ENCODE data around the gene CEACAM7. TPM values are rescaled to one million over a fixed set of nuclear protein-coding genes. Genes with fewer than 3 reads are reported as not detected.
"Not testable (repeated sequence)": the region's sequence is repeated elsewhere in the genome, so short reads cannot be mapped to it uniquely, and the experiment has no call there.

Gene CEACAM7
- total RNA-seq, 1 donor from 2014 or later: not detected

GRCh38 chr19:41714598-41714997 is 26.5 kb upstream of the CEACAM7 start:
- H3K4me3 ChIP-seq (ENCODE audit: low read depth, low read length): no peak overlapping the region
- no peak for TF ChIP-seq CTCF (conservative IDR thresholded peaks at IDR 0.05; ENCODE audit: low read depth, low read length)
- DNase-seq (ENCODE audit: low read depth): no peak

- no peak for DNase-seq (ENCODE audit: low read depth)
- TF ChIP-seq CTCF (conservative IDR thresholded peaks at IDR 0.05; ENCODE audit: low read depth, low read length): no peak
Measured at GRCh38 chr19:41711376-41712261, 23.5 kb upstream of the CEACAM7 start.

GRCh38 chr19:41709951-41710645 is 22.0 kb upstream of the CEACAM7 start:
- no peak for DNase-seq (ENCODE audit: low read depth)
- TF ChIP-seq CTCF (conservative IDR thresholded peaks at IDR 0.05; ENCODE audit: low read depth, low read length): no peak
- H3K4me3 ChIP-seq (ENCODE audit: low read depth, low read length): no peak overlapping the region

More at GRCh38 chr19:41711376-41712261, 23.5 kb upstream of the CEACAM7 start:
- H3K4me3 ChIP-seq (ENCODE audit: low read depth, low read length): no peak overlapping the region

GRCh38 chr19:41709516-41709915 is 21.4 kb upstream of the CEACAM7 start:
- not testable (repeated sequence) for H3K4me3 ChIP-seq (ENCODE audit: low read depth, low read length); DNase-seq (ENCODE audit: low read depth)

GRCh38 chr19:41708481-41708880 is 20.4 kb upstream of the CEACAM7 start, which contains the start of gene CEACAM5:
CEACAM5 (plus strand) TSS chr19:41708626; CDS start chr19:41708732, 106 bp downstream.
- DNase-seq (ENCODE audit: low read depth): no peak
- no peak within 1 kb of the TSS for H3K4me3 ChIP-seq (ENCODE audit: low read depth, low read length)
- no peak for TF ChIP-seq CTCF (conservative IDR thresholded peaks at IDR 0.05; ENCODE audit: low read depth, low read length)

GRCh38 chr19:41707871-41708371 is 19.9 kb upstream of the CEACAM7 start:
- H3K4me3 ChIP-seq (ENCODE audit: low read depth, low read length): no peak overlapping the region
- DNase-seq (ENCODE audit: low read depth): no peak
- no peak for TF ChIP-seq CTCF (conservative IDR thresholded peaks at IDR 0.05; ENCODE audit: low read depth, low read length)

GRCh38 chr19:41707502-41707812 is 19.4 kb upstream of the CEACAM7 start:
- no peak for DNase-seq (ENCODE audit: low read depth)
- TF ChIP-seq CTCF (conservative IDR thresholded peaks at IDR 0.05; ENCODE audit: low read depth, low read length): no peak
- no peak overlapping the region for H3K4me3 ChIP-seq (ENCODE audit: low read depth, low read length)

All from epithelial cell of proximal tubule (primary cell).